Mucosa of stomach (tissue), 1 donor: ENCODE data around the gene IL17RB.

Experiments used
- H3K27me3 ChIP-seq: one replicate; pipeline ENCODE4 v1.7.0; 2013; ENCODE audit warnings: mild to moderate bottlenecking, low read length; ENCODE audit not compliant: control insufficient read depth, insufficient read depth
- H3K36me3 ChIP-seq: one replicate; pipeline ENCODE4 v1.7.0; 2013; ENCODE audit warnings: low read length; ENCODE audit not compliant: control insufficient read depth, insufficient read depth
- H3K4me1 ChIP-seq: one replicate; pipeline ENCODE4 v1.7.0; 2013; ENCODE audit warnings: mild to moderate bottlenecking, low read length; ENCODE audit not compliant: control insufficient read depth, insufficient read depth
- H3K4me3 ChIP-seq: one replicate; pipeline ENCODE4 v1.7.0; 2013; ENCODE audit warnings: low read length
- H3K9ac ChIP-seq: one replicate; pipeline ENCODE4 v1.7.0; 2013; ENCODE audit warnings: mild to moderate bottlenecking, low read length, moderate library complexity
- H3K9me3 ChIP-seq: one replicate; pipeline ENCODE4 v1.7.0; 2013; ENCODE audit warnings: mild to moderate bottlenecking, low read length, moderate library complexity; ENCODE audit not compliant: control insufficient read depth
- donor health status: Pancreatic carcinoma.

The IL17RB gene

GRCh38 chr3:53859178-53859577 is 12.8 kb downstream of the IL17RB start:
- no peaks in the 10 kb centered on the region for H3K4me1 ChIP-seq
- peaks cover 5% of the 10 kb centered on the region for H3K36me3 ChIP-seq
- H3K9ac ChIP-seq = no peak overlapping the region
- H3K4me3 ChIP-seq = no peak overlapping the region
- no peaks in the 10 kb centered on the region for H3K9me3 ChIP-seq
- no peaks in the 10 kb centered on the region for H3K27me3 ChIP-seq

DNA sequence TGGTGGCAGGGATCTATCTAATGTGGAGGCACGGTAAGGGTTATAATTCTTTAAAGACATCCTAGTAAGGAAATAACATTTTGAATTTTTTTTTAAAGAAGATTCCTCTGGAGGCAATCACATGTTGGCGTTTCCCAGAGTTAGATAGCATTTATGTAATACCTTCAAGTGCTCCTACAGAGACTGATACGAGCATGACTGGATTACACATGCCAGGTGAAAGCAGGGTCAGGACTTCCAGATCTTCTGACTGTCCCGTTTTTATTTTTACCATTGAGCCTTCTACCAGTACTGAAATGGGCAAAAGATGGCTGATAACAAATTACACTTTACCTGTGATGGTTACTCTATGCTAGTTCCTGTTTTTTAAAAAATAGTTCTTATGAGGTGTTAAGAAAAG is 13.8 kb downstream of the IL17RB start:
- Histone ChIP-seq H3K9me3 (no peaks in the 10 kb centered on the region), H3K27me3 (no peaks in the 10 kb centered on the region), H3K4me1 (no peaks in the 10 kb centered on the region), H3K9ac (no peak overlapping the region), H3K36me3 (peaks cover 5% of the 10 kb centered on the region), H3K4me3 (no peak overlapping the region)

DNA sequence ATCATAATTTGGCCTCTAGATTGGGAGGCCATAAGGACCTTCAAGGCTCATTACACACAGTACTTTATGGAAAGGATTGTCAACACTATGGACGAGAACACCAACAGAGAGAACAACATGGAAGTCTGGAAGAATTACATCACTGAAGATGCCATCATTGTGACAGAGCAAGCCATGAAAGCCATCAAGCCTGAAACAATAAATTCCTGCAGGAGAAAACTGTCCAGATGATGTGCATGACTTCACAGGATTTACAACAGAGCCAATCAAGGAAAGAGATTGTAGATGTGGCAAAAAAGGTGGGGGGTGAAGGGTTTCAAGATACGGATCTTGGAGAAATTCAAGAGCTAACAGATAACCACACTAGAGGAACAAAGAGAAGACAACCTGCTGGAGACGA is 15.9 kb downstream of the IL17RB start:
- Histone ChIP-seq H3K4me1 (no peaks in the 10 kb centered on the region), H3K36me3 (peaks cover 5% of the 10 kb centered on the region), H3K9ac (no peak overlapping the region), H3K9me3 (no peaks in the 10 kb centered on the region), H3K4me3 (no peak overlapping the region), H3K27me3 (no peaks in the 10 kb centered on the region)

GRCh38 chr3:53863145-53863544 is 16.8 kb downstream of the IL17RB start:
- Histone ChIP-seq H3K9me3 (no peaks in the 10 kb centered on the region), H3K4me3 (no peak overlapping the region), H3K36me3 (peaks cover 5% of the 10 kb centered on the region), H3K27me3 (no peaks in the 10 kb centered on the region), H3K9ac (no peak overlapping the region), H3K4me1 (no peaks in the 10 kb centered on the region)

- H3K9me3 ChIP-seq = no peaks in the 10 kb centered on the region
- no peaks in the 10 kb centered on the region for H3K4me1 ChIP-seq
- peaks cover 2% of the 10 kb centered on the region for H3K36me3 ChIP-seq
Observed at GRCh38 chr3:53865732-53866499, 19.5 kb downstream of the IL17RB start.

GRCh38 chr3:53880396-53881345 is 34.3 kb downstream of the IL17RB start:
- Histone ChIP-seq H3K36me3 (peaks cover 6% of the 10 kb centered on the region), H3K9ac (peak overlapping the region; percentile 79), H3K4me3 (peak overlapping the region; percentile 70), H3K27me3 (no peaks in the 10 kb centered on the region), H3K4me1 (peaks cover 10% of the 10 kb centered on the region), H3K9me3 (no peaks in the 10 kb centered on the region)

More at GRCh38 chr3:53865732-53866499, 19.5 kb downstream of the IL17RB start:
- H3K4me3 ChIP-seq = no peak overlapping the region
- H3K9ac ChIP-seq = no peak overlapping the region
- no peaks in the 10 kb centered on the region for H3K27me3 ChIP-seq

- Histone ChIP-seq H3K4me1 (peaks cover 10% of the 10 kb centered on the region), H3K27me3 (no peaks in the 10 kb centered on the region), H3K9ac (peak within 1 kb of the TSS; percentile 79), H3K4me3 (peak within 1 kb of the TSS; percentile 70), H3K36me3 (peaks cover 6% of the 10 kb centered on the region), H3K9me3 (no peaks in the 10 kb centered on the region)
Observed at GRCh38 chr3:53881691-53882593, 35.6 kb downstream of the IL17RB start, which contains the start of gene ACTR8. ACTR8 (minus strand) TSS chr3:53882152; CDS start chr3:53882101, 51 bp downstream.

- H3K4me1 ChIP-seq = peaks cover 10% of the 10 kb centered on the region
- H3K36me3 ChIP-seq = peaks cover 4% of the 10 kb centered on the region
- H3K9me3 ChIP-seq = no peaks in the 10 kb centered on the region
Observed at GRCh38 chr3:53883008-53883407, 36.6 kb downstream of the IL17RB start.

GRCh38 chr3:53884623-53885022 is 38.3 kb downstream of the IL17RB start:
- Histone ChIP-seq H3K4me3 (no peak overlapping the region), H3K9ac (no peak overlapping the region), H3K4me1 (peaks cover 10% of the 10 kb centered on the region), H3K27me3 (no peaks in the 10 kb centered on the region), H3K9me3 (no peaks in the 10 kb centered on the region), H3K36me3 (peaks cover 4% of the 10 kb centered on the region)

More at GRCh38 chr3:53883008-53883407, 36.6 kb downstream of the IL17RB start:
- no peak overlapping the region for H3K4me3 ChIP-seq
- H3K9ac ChIP-seq = no peak overlapping the region
- no peaks in the 10 kb centered on the region for H3K27me3 ChIP-seq

GRCh38 chr3:53885239-53885638 is 38.9 kb downstream of the IL17RB start:
- Histone ChIP-seq H3K36me3 (peaks cover 4% of the 10 kb centered on the region), H3K4me3 (no peak overlapping the region), H3K9me3 (no peaks in the 10 kb centered on the region), H3K9ac (no peak overlapping the region), H3K27me3 (no peaks in the 10 kb centered on the region), H3K4me1 (peaks cover 11% of the 10 kb centered on the region)

- no peaks in the 10 kb centered on the region for H3K9me3 ChIP-seq
- no peak overlapping the region for H3K4me3 ChIP-seq
- no peak overlapping the region for H3K9ac ChIP-seq
- H3K36me3 ChIP-seq = peaks cover 4% of the 10 kb centered on the region
- no peaks in the 10 kb centered on the region for H3K27me3 ChIP-seq
- H3K4me1 ChIP-seq = peaks cover 13% of the 10 kb centered on the region
Observed at GRCh38 chr3:53887446-53887845, 41.1 kb downstream of the IL17RB start.
